Neural cell (in vitro differentiated cells): ENCODE results near the gene ZNF462. TPM values are rescaled to one million over a fixed set of nuclear protein-coding genes. Genes with fewer than 3 reads are reported as not detected.

Source experiments
- H2AFZ ChIP-seq: fragments of 200-600, 300-800 bp; sonication (generic), shearing (Covaris generic); 2 replicates; pipeline ENCODE4 v1.6.0; 2014; ENCODE audit warnings: low read depth, mild to moderate bottlenecking, antibody characterized with exemption, low read length, moderate library complexity
- H3F3A ChIP-seq: fragments of 200-600 bp; shearing (Covaris generic); 2 replicates; pipeline ENCODE4 v1.6.1; 2016; ENCODE audit warnings: mild to moderate bottlenecking, moderate library complexity, mixed read lengths, antibody characterized with exemption, low read length; ENCODE audit not compliant: insufficient read depth, poor library complexity, severe bottlenecking
- H3K27ac ChIP-seq: fragments of 200-600, 300-800 bp; sonication (generic), shearing (Covaris generic); 2 replicates; pipeline ENCODE4 v1.5.1; 2014; ENCODE audit warnings: mild to moderate bottlenecking, low read length, moderate library complexity
- H3K27me3 ChIP-seq: fragments of 300-800, 200-600 bp; sonication (generic), shearing (Covaris generic); 2 replicates; pipeline ENCODE4 v1.6.0; 2014; ENCODE audit warnings: mild to moderate bottlenecking, low read depth, low read length, moderate library complexity; ENCODE audit not compliant: insufficient read depth
- H3K36me3 ChIP-seq: fragments of 300-800, 200-600 bp; sonication (generic), shearing (Covaris generic); 2 replicates; pipeline ENCODE4 v1.5.1; 2014; ENCODE audit warnings: mild to moderate bottlenecking, antibody characterized with exemption, low read length, moderate library complexity; ENCODE audit not compliant: insufficient read depth
- H3K4me2 ChIP-seq: fragments of 300-800, 200-600 bp; sonication (generic), shearing (Covaris generic); 2 replicates; pipeline ENCODE4 v1.6.0; 2014; ENCODE audit warnings: mild to moderate bottlenecking, low read length
- H3K4me3 ChIP-seq: fragments of 300-800, 200-600 bp; sonication (generic), shearing (Covaris generic); 2 replicates; pipeline ENCODE4 v1.5.1; 2014; ENCODE audit warnings: mild to moderate bottlenecking, low read length, moderate library complexity
- H3K79me2 ChIP-seq: fragments of 200-600 bp; shearing (Covaris generic); replicated peaks from 2 replicates; pipeline ENCODE4 v1.6.0; 2014; ENCODE audit warnings: mild to moderate bottlenecking, low read length, moderate library complexity; ENCODE audit not compliant: insufficient read depth
- H3K9ac ChIP-seq: fragments of 300-800, 200-600 bp; sonication (generic), shearing (Covaris generic); 2 replicates; pipeline ENCODE4 v1.6.1; 2016; ENCODE audit warnings: mild to moderate bottlenecking, low read length, mixed read lengths
- H3K9me2 ChIP-seq: fragments of 200-600 bp; shearing (Covaris generic); 2 replicates; pipeline ENCODE4 v1.6.1; 2016; ENCODE audit warnings: mild to moderate bottlenecking, low read length, mixed read lengths; ENCODE audit not compliant: insufficient read depth
- H3K9me3 ChIP-seq: fragments of 200-600, 300-800 bp; sonication (generic), shearing (Covaris generic); 2 replicates; pipeline ENCODE4 v1.6.1; 2016; ENCODE audit warnings: mild to moderate bottlenecking, mixed run types, low read length, moderate library complexity, mixed read lengths
- H4K20me1 ChIP-seq: fragments of 200-600 bp; shearing (Covaris generic); 2 replicates; pipeline ENCODE4 v1.6.1; 2016; ENCODE audit warnings: mild to moderate bottlenecking, mixed run types; ENCODE audit not compliant: insufficient read depth
- CTCF ChIP-seq: fragments of 450-650 bp; IDR thresholded peaks from 2 replicates; pipeline ENCODE4 v1.5.1; 2014; ENCODE audit warnings: antibody characterized with exemption, mild to moderate bottlenecking, moderate library complexity; ENCODE audit not compliant: poor library complexity, severe bottlenecking
- EP300 ChIP-seq: fragments of 450-650 bp; conservative IDR thresholded peaks from 2 replicates; pipeline ENCODE4 v1.6.1; 2014; ENCODE audit warnings: antibody characterized with exemption, mild to moderate bottlenecking, moderate library complexity; ENCODE audit not compliant: poor library complexity, severe bottlenecking
- EZH2 ChIP-seq: fragments of 200-600, 300-800 bp; shearing (Covaris generic), sonication (generic); IDR thresholded peaks from 2 replicates; pipeline ENCODE4 v1.6.1; 2014; ENCODE audit warnings: antibody characterized with exemption, low read length, borderline replicate concordance, mild to moderate bottlenecking; ENCODE audit not compliant: insufficient read depth, poor library complexity, severe bottlenecking
- MXI1 ChIP-seq: fragments of 450-650 bp; conservative IDR thresholded peaks from 2 replicates; pipeline ENCODE4 v1.6.1; 2014; ENCODE audit warnings: antibody characterized with exemption, mild to moderate bottlenecking; ENCODE audit not compliant: poor library complexity, severe bottlenecking
- POLR2AphosphoS5 ChIP-seq: IDR thresholded peaks from 2 replicates; pipeline ENCODE4 v1.6.1; 2012
- RAD21 ChIP-seq: fragments of 450-650 bp; conservative IDR thresholded peaks from 2 replicates; pipeline ENCODE4 v1.6.1; 2014; ENCODE audit warnings: antibody characterized with exemption, mild to moderate bottlenecking, moderate library complexity
- REST ChIP-seq: IDR thresholded peaks from 2 replicates; pipeline ENCODE4 v1.6.1; 2012; ENCODE audit warnings: borderline replicate concordance
- SMC3 ChIP-seq: fragments of 450-650 bp; conservative IDR thresholded peaks from 2 replicates; pipeline ENCODE4 v1.6.1; 2014; ENCODE audit warnings: antibody characterized with exemption, mild to moderate bottlenecking, moderate library complexity; ENCODE audit not compliant: poor library complexity
- TAF1 ChIP-seq: IDR thresholded peaks from 2 replicates; pipeline ENCODE4 v1.6.1; 2012; ENCODE audit warnings: low read depth
- polyA plus RNA-seq: library from polyadenylated mRNA; depleted of rRNA; stranded (reverse); fragments of >200 nt; gene quantifications from 2 replicates; pipeline ENCODE4 v1.2.3, GENCODE V29; 2014

Gene ZNF462
- polyA plus RNA-seq, 1 donor from 2014 or later = 9.1 TPM

GRCh38 chr9:107054146-107054545 lies 191.2 kb downstream of the ZNF462 start:
- H3K79me2 ChIP-seq = no peaks in the 10 kb centered on the region
- TF ChIP-seq TAF1 = no peak
- no peak for TF ChIP-seq EP300
- TF ChIP-seq REST = no peak
- TF ChIP-seq CTCF = no peak
- TF ChIP-seq SMC3 = no peak
- TF ChIP-seq RAD21 = no peak
- no peak for TF ChIP-seq EZH2
- no peak for TF ChIP-seq MXI1
- TF ChIP-seq POLR2AphosphoS5 = no peak

GRCh38 chr9:107059220-107059619 lies 196.3 kb downstream of the ZNF462 start:
- Histone ChIP-seq H3K9me2 (no peaks in the 10 kb centered on the region), H2AFZ (no peak overlapping the region), H4K20me1 (no peaks in the 10 kb centered on the region), H3K27me3 (no peaks in the 10 kb centered on the region), H3K4me2 (no peak overlapping the region), H3K36me3 (no peaks in the 10 kb centered on the region), H3K4me3 (no peak overlapping the region), H3K9ac (no peak overlapping the region), H3K27ac (no peak overlapping the region), H3F3A (peaks cover 6% of the 10 kb centered on the region), H3K79me2 (no peaks in the 10 kb centered on the region), H3K9me3 (no peaks in the 10 kb centered on the region)
- TF ChIP-seq POLR2AphosphoS5 = peak; percentile 16
- TF ChIP-seq SMC3 = no peak

More at GRCh38 chr9:107054146-107054545, 191.2 kb downstream of the ZNF462 start:
- no peaks in the 10 kb centered on the region for H4K20me1 ChIP-seq
- H3K4me3 ChIP-seq = no peak overlapping the region
- no peaks in the 10 kb centered on the region for H3K36me3 ChIP-seq
- H3F3A ChIP-seq = no peaks in the 10 kb centered on the region
- H3K27me3 ChIP-seq = no peaks in the 10 kb centered on the region
- H3K4me2 ChIP-seq = no peak overlapping the region
- no peak overlapping the region for H3K27ac ChIP-seq
- H3K9me3 ChIP-seq = no peaks in the 10 kb centered on the region
- no peaks in the 10 kb centered on the region for H3K9me2 ChIP-seq
- H3K9ac ChIP-seq = no peak overlapping the region
- H2AFZ ChIP-seq = no peak overlapping the region

- Histone ChIP-seq H3K9me3 (no peaks in the 10 kb centered on the region), H3F3A (peaks cover 6% of the 10 kb centered on the region), H3K79me2 (no peaks in the 10 kb centered on the region), H3K36me3 (no peaks in the 10 kb centered on the region), H4K20me1 (no peaks in the 10 kb centered on the region), H3K9me2 (no peaks in the 10 kb centered on the region), H3K27ac (no peak overlapping the region), H3K9ac (no peak overlapping the region), H3K4me3 (no peak overlapping the region), H3K4me2 (no peak overlapping the region), H2AFZ (no peak overlapping the region), H3K27me3 (no peaks in the 10 kb centered on the region)
- no peak for TF ChIP-seq POLR2AphosphoS5
- TF ChIP-seq REST = no peak
- no peak for TF ChIP-seq MXI1
- TF ChIP-seq RAD21 = no peak
- no peak for TF ChIP-seq TAF1
- no peak for TF ChIP-seq EP300
- no peak for TF ChIP-seq SMC3
- no peak for TF ChIP-seq CTCF
- no peak for TF ChIP-seq EZH2
Observed at GRCh38 chr9:107060062-107060461, 197.1 kb downstream of the ZNF462 start.
